H4 (cell line): ENCODE measurements around the gene ELF3. TPM values are rescaled to one million over a fixed set of nuclear protein-coding genes. Genes with fewer than 3 reads are reported as not detected.
"Not testable (repeated sequence)": the region's sequence is repeated elsewhere in the genome, so short reads cannot be mapped to it uniquely, and the experiment has no call there.

ENCODE experiments used
- DNase-seq: peaks from one replicate; pipeline ENCODE4 v3.0.0-alpha.2; 2015; ENCODE audit warnings: low spot score
- total RNA-seq: library from RNA; depleted of rRNA; stranded (reverse); fragments of >200 nt; shearing (Covaris generic); gene quantifications from 2 replicates; pipeline ENCODE4 v1.2.3, GENCODE V29; 2014

The ELF3 gene
- total RNA-seq, 1 experiment from 2014 or later, result 1.9 TPM

DNA sequence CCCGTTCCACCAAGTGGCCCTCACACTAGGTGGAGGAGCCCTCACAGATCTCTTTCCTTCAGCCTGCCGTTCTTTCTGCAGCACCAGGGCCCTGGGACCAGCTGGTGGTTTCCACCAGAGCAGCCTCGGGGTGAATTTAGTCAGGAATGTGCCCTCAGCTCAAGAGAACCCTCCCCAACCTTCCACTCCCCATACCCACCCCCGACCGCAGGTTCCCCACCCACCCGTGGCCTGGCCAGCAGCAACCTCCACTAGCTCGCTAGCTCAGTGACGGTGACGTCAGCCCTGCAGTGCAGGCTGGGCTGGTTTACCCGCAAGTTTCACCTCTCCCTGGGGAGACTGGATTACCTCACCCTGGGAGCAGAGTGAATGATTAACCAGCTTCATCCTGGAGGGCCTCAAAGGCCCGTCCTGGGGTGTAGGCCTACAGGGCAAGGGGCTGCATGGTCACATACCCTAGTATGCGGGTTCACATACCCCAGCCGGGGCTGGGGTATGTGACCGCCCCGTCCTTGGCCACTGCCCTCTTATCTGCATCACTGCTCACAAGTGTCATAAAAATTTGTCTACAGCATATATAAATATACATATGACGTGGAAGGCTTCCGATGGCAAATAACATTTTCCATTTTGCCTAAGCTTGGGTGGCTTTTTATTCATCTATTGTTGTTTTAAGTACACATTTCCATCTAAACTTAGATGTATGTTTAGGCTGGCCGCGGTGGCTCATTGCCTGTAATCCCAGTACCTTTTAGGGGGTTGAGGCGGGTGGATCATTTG, 24.5 kb downstream of the ELF3 start:
- DNase-seq, result peak; percentile 99

DNA sequence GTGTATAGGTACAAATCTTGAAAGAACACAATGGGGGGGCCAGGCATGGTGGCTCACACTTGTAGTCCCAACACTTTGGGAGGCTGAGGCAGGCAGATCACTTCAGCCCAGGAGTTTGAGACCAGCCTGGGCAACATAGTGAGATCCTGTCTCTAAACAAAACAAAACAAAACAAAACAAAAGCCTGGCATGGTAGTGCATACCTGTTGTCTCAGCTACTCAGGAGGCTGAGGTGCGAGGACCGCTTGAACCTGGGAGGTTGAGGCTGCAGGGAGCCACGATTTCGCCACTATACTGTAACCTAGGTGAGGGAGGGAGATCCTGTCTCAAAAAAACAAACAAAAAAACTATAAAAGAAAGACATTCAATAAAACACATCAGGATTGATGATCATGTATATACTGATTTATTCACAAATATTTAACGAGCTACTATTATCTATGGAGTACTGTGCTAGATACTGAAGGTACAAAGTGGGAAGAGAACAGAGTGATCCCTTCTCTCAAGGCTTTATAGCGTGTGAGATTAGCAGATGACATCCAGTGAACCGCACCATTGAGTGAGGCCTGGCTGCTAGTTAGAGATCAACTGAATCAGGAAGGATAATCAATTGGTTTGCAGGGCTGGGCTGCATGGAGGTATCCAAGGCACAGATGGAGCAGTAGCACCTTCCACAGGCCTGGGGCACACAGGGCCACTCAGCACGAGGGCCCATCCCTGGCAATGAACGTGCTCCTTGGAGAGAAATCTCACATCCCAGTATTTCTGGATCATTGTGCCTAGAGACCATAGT, 26.4 kb downstream of the ELF3 start:
- no peak for DNase-seq

DNA sequence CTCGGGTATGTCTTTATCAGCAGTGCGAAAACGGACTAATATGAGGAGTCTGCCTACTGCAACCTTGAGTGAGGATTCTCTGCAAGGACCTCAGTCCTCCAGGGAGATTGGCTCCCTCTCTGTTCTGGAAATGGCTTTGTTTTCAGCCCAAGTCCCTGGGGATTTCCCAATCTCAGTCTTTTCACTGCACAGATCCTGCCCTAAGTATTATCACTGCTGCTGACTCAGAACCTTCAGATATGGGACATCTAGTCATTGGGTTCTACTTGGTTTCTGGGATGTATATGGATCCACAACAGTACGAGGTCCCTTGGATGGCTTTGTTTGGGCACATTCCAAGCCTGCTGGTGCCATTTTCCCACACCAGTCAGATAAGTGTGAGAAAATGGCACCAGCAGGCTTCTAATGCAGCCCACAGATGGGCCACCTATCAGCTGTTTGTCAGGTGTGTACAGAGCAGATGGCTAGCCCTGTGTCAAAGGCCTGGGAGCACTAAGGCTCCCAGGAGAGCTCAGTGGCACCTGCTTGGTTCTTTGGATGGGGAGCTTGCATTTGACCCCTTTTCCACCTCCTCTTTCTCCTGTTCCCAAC, 27.4 kb downstream of the ELF3 start:
- DNase-seq, result no peak

DNA sequence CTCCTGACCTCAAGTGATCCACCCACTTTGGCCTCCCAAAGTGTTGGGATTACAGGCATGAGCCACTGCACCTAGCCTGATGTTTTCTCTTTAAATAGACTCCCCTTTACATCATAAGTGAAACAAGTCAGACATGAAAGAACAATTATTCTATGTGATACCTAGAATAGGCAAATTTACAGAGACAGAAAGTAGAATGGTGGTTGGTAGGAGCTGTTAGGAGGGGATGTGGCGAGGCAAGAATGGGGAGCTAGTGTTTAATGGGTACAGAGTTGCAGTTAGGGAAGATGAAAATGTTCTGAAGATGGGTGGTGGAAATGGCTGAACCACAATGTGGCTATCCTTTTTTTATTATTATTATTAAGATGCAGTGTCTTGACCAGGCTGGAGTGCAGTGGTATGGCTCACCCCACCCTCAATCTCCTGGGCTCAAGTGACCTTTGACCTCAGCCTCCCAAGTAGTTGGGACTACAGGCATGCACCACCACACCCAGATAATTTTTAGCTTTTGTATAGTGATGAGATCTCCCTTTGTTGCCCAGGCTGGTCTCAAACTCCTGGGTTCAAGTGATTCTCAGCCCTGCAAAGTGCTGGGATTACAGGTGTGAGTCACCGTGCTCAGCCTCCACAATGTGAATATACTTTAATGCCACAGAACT, 28.4 kb downstream of the ELF3 start:
- no peak for DNase-seq

DNA sequence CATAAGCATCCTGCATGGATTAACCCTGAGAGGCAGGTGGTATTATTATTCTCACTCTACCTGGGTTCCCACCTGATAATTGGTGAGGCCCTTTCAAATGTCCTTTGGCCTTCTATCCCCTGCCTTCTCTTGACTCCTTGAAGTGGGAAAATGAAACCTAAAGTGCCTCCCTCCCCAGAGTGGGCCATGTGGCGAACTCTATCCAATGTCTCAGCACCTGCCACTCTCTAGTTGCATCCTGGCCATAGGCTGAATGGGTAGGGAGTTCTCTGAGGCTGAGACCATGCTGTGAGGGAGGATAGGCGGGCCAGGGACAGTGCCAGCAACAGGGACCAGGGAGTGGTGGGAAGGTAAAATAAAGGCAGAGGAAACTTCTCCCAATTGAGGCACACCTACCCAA, 35.3 kb downstream of the ELF3 start:
- DNase-seq, result no peak

DNA sequence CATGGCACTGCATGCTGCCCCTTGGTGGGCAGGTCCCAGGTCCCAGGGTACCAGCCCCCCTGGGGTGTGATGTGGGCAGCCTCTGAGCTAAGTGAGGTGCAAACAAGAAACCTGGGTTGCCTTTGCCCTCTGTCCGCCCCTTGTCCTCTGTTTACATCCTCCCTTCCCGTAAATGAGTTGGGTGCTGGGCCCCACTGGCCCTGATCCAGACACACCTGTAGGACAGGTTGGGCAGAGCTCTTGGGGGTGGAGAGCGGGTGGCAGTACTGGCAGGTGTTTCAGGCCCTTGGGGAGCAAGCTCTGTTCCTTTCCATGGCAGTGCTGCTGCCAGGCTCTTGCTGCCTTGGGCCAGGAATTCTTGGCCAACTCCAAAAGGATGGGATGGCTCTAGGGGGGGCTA, 35.8 kb downstream of the ELF3 start:
- no peak for DNase-seq

DNA sequence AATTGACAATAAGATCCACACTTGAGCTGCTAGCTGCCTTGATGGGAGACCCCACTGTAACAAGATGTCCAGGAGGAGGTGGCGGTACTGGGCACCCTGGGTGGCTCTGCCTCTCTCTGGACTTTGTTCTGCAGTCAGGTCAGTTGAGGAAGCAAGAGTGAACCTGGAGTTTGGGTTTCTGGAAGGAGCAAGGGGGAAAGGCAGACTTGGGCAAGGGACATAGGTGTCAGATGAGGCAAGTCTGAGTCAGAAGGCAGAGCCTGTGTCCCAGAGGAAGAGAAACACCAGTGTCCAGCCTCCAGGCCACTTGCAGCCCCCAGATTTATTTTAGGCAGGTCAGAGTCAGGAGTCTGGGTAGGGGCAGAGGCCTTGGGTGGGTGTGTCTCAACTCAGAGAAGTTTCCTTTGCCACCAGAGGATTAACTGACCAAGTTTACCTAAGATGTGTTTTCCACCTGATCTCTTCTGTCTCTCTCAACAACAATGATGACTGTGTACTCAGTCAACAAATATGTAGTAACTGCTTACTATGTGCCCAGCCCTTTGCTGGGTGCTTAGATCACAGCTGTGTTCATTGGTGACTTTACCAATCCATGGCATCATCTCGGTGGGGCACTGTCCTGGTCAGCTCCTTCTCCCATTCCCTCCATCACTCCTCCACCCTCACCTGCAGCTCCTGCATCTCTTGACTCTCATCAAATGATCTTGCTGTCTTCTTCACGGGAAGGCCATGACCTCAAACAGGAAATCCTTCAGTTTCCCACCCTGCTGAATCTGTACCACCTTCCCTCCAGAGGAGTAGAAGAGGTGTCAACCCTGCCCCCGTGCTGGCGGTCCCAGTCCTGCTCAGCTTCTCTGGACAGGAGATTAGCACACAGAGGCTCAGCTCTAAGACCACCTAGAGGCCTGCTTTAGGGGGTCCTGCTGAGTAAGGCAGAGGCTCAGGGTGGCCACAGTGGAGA, 36.6 kb downstream of the ELF3 start:
- no peak for DNase-seq

DNA sequence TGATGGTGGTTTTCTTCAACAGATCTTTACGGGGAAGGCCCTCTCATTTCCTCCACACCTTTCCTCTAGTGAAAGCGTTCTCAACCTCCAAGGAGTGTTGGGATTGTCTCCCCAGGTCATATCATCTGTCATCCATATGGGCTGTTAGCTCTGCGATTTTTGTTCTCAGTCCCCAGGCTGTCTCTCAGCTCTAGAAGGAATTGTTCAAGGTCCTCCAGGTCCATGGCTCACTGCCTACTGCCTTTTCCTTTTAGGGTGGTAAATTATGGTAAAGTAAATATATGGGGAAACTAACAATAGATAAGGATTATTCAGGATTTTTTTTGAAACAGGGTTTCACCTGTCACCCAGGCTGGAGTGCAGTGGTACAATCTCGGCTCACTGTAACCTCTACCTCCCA, 37.6 kb downstream of the ELF3 start:
- no peak for DNase-seq

DNA sequence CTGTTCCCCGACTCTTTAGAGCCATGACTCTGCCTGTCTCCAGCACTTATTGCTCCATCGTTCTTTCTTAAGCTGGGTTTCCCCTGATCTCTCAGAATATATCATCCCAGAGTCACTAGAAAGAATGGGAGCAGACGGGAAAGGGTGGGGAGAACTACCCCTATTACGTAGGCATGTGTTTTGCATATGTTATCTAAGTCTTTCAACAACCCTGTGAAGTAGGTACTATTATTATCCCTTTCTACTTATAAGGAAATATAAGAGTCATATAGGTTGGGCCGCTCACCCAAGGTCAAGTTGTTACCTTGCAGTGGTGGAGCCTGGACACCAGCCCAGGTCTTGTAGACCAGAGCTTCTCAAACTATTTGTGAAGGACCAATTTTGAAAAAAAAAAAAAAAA, 38.7 kb downstream of the ELF3 start:
- no peak for DNase-seq

DNA sequence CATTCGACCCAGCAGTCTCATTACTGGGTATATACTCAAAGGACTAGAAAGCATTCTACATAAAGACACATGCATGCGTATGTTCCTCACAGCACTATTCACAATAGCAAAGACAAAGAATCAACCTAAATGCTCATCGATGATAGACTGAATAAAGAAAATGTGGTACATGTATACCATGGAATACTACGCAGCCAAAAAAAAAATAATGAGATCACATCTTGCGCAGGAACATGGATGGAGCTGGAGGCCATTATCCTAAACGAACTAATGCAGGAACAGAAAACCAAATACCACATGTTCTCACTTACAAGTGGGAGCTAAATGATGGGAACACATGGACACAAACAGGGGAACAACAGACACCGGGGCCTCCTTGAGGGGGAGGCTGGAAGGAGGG, 43.7 kb downstream of the ELF3 start:
- DNase-seq, result no peak

DNA sequence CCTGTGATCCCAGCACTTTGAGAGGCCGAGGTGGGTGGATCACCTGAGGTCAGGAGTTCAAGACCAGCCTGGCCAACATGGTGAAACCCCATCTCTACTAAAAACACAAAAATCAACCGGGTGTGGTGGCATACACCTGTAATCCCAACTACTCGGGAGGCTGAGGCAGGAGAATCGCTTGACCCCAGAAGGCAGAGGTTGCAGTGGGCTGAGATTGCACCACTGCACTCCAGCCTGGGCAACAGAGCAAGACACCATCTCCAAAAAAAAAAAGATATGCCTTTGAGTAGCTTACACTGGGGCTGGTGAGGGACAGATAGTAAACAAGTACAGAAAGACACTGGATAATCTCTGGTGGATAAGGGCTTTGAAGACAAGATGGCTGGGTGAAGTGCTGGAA, 44.3 kb downstream of the ELF3 start:
- not testable (repeated sequence) for DNase-seq

DNA sequence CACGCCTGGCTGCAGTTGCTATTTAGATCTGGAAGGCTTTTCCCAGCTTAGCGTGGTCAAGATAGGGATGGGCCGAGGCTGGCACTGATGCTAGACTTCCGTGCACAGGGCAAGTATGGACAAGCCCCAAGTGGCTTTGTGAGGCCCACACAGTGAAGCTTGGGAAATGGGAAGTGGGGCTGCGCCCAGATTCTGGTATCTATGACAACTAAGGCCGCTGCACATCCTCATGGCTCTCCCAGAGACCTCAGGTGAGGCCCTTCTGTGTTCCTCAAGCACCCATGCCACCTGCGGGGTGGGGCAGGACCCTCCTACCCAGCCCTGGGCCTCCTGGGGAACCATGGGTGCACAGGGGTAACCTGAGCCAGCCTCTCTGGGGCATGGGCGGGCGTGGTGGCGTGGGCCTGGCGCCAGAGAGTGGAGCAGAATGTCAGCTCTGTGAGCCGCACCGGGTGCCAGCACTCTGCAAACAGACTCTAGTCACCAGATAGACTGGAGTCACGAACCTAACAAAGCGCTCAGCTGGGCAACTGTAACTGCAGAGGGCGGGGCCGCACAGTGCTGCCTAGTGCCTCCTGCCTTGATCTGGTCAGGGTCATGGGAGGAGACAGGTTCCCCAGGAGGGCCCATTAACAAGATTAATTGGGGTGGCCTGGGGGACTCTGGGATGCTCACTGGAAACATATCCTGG, 46.4 kb downstream of the ELF3 start:
- DNase-seq, result peak; percentile 91

DNA sequence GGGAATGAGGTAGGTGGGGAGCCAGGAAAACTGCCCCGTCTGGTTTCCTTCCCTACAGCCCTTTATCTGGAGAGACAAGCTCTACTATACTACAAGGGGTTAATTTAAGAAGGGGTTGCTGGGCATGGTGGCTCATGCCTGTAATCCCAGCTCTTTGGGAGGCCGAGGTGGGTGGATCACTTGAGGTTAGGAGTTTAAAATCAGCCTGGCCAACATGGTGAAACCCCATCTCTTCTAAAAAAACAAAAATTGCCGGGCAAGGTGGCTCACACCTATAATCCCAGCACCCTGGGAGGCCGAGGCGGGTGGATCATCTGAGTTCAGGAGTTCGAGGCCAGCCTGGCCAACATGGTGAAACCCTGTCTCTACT, 46.9 kb downstream of the ELF3 start:
- not testable (repeated sequence) for DNase-seq

DNA sequence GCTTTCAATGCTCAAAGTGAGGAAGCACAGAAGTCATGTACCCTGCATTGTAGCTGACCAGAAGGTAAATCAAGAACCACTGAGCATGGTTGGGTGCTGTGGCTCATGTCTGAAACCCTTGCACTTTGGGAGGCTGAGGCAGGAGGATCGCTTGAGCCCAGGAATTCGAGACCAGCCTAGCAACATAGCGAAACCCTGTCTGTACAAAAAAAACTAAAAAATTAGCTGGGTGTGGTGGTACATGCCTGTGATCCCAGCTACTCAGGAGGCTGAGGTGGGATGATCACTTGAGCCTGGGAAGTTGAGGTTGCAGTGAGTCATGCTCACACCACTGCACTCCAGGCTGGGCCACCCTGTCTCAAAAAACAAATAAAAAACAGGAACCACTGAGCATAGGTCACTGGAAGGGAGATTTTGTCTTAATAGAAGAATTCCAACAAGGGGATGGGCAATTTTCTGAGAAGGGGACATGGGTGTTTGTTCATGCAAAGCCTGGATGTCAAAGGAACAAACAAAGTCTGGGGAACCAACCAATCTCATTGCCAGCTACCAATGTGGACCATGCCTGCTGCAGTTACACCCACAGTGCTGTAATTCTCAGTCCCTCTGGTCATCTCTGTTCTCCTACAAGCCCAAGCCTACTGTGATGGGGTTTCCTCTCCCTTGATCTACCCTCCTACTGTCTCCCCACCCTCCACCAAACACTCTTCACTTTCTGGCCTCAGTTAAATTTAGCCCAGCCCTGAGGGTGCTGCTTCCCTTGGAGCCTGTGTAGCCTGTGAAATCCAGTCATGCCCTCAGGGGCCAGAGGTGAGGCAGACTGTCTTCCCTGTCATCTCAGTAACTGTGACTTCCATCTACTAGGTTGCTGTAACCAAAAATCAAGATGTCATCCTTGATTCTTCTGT, 47.9 kb downstream of the ELF3 start:
- peak; percentile 71 for DNase-seq

DNA sequence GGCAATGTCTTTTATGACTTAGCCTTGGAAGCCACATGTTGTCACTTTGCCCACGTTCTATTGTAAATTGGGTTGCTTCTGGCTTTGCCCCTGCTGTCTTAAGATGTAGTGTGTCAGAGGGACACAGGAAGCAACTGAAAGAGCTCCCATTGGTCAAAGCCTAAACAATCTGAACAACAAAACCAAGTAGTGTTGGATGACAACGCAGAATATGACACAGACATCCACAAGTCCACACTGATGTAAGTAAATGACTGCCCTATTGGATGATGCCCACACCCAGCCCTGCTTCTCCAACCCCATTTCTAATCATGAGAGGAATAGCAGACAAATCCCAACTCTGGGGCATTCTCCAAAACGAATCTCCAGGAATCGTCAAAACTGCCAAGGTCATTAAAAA, 50.7 kb downstream of the ELF3 start:
- DNase-seq, result peak; percentile 31

DNA sequence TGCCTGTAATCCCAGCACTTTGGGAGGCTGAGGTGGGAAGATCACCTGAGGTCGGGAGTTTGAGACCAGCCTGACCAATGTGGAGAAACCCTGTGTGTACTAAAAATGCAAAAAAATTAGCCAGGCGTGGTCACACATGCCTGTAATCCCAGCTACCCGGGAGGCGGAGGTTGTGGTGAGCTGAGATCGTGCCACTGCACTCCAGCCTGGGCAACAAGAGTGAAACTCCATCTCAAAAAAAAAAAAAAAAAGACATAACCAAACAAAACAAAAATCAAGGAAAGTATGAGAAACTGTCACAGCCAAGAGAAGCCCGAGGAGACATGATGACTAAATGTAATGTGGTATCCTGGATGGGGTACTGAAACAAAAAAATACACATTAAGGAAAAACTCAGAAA, 51.4 kb downstream of the ELF3 start:
- DNase-seq, result not testable (repeated sequence)

DNA sequence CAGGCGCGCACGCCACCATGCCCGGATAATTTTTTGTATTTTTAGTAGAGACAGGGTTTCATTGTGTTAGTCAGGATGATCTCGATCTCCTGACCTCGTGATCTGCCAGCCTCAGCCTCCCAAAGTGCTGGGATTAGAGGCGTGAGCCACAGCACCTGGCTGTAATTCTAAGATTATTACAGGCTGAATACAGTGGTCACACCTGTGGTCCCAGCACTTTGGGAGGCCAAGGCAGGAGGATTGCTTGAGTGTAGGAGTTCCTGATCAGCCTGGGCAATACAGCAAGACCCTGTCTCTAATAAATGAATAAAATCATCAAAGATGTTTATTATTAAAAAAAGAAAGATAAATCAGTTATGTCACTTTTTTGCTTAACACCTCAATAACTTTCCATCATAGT, 52.2 kb downstream of the ELF3 start:
- DNase-seq, result not testable (repeated sequence)

DNA sequence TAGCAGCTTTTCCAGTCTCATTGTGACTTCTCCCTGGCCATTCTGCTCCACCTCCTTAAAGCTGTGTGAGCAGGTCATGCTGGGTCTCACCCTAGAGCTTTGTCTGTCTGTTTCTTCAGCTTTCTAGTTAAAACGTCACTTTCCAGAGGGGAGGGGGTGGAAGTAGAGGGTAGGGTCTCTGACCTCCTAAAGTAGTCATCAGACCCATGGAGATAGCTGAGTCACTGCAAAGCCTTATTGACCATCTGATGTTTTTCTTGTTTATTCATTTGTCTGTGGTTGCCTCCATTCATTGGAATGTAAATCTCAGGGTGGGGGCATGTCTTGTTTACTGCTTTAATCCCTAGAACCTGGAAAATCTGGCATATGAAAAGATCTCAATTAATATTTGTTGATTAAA, 52.7 kb downstream of the ELF3 start:
- peak; percentile 67 for DNase-seq

DNA sequence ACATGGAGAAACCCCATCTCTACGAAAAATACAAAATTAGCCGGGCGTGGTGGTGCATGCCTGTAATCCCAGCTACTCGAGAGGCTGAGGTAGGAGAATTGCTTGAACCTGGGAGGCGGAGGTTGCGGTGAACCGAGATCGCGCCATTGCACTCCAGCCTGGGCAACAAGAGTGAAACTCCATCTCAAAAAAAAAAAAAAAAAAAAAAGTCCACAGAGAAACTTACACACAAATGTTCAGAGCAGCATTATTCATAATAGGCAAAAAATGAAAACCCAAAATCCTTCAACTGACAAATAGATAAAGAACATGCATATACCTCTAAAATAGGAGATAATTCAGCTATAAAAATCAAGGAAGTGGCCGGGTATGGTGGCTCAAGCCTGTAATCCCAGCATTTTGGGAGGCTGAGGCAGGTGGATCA, 54.5 kb downstream of the ELF3 start:
- DNase-seq, result not testable (repeated sequence)
